Measurements from ENCODE around the gene RAPGEF4. TPM values are rescaled to one million over a fixed set of nuclear protein-coding genes. Genes with fewer than 3 reads are reported as not detected.

The RAPGEF4 gene
- total RNA-seq, 2 experiments from 2014 or later, result 0.85 to 1.3 TPM

GRCh38 chr2:172765662-172766061 lies 30.0 kb downstream of the RAPGEF4 start:
- peaks cover 2% of the 10 kb centered on the region for H3K36me3 Mint-ChIP-seq (ENCODE audit: low read depth)
- CTCF ChIA-PET, result no interaction called here
- POLR2A ChIA-PET, result no interaction called here
- DNase-seq, result no peak
- peaks cover 6% of the 10 kb centered on the region for H3K9me3 Mint-ChIP-seq
- H3K4me1 Mint-ChIP-seq (ENCODE audit: low read depth), result no peaks in the 10 kb centered on the region
- H3K27ac Mint-ChIP-seq, result no peak overlapping the region
- peaks cover 1% of the 10 kb centered on the region for H3K27me3 Mint-ChIP-seq
- intact Hi-C loops (cut with micrococcal nuclease), result no loop called here
- TF ChIP-seq CTCF (IDR thresholded peaks at IDR 0.05), result no peak
- no peak for ATAC-seq
- no peak overlapping the region for H3K4me3 Mint-ChIP-seq

- CTCF ChIA-PET, result no interaction called here
- no peak overlapping the region for H3K4me3 Mint-ChIP-seq
- H3K27me3 Mint-ChIP-seq, result peaks cover 1% of the 10 kb centered on the region
- no peak overlapping the region for H3K27ac Mint-ChIP-seq
- H3K36me3 Mint-ChIP-seq (ENCODE audit: low read depth), result no peaks in the 10 kb centered on the region
- no peaks in the 10 kb centered on the region for H3K9me3 Mint-ChIP-seq
- DNase-seq (no peak), ATAC-seq (no peak)
- no peak for TF ChIP-seq CTCF (IDR thresholded peaks at IDR 0.05)
- no peaks in the 10 kb centered on the region for H3K4me1 Mint-ChIP-seq (ENCODE audit: low read depth)
- intact Hi-C loops (cut with micrococcal nuclease), result no loop called here
- POLR2A ChIA-PET, result interaction anchor here (0.7 kb wide), 1 partner anchor 225 kb away, joined by 3 read pairs; no protein-coding TSS in a partner anchor
These were observed 32.8 kb downstream of the RAPGEF4 start for GRCh38 chr2:172768401-172768800.

GRCh38 chr2:172769879-172770278 lies 34.2 kb downstream of the RAPGEF4 start:
- ChIA-PET CTCF (no interaction called here), POLR2A (no interaction called here)
- intact Hi-C loops (cut with micrococcal nuclease), result no loop called here
- TF ChIP-seq CTCF (IDR thresholded peaks at IDR 0.05), result no peak
- H3K9me3 Mint-ChIP-seq, result no peaks in the 10 kb centered on the region
- H3K27me3 Mint-ChIP-seq, result peaks cover 6% of the 10 kb centered on the region
- no peak overlapping the region for H3K4me3 Mint-ChIP-seq
- ATAC-seq, result no peak
- DNase-seq, result no peak
- no peaks in the 10 kb centered on the region for H3K36me3 Mint-ChIP-seq (ENCODE audit: low read depth)
- H3K27ac Mint-ChIP-seq, result no peak overlapping the region
- no peaks in the 10 kb centered on the region for H3K4me1 Mint-ChIP-seq (ENCODE audit: low read depth)

GRCh38 chr2:172770887-172771286 lies 35.2 kb downstream of the RAPGEF4 start:
- ATAC-seq, result no peak
- Mint-ChIP-seq H3K27ac (no peak overlapping the region), H3K9me3 (no peaks in the 10 kb centered on the region), H3K27me3 (peaks cover 6% of the 10 kb centered on the region), H3K36me3 (ENCODE audit: low read depth) (no peaks in the 10 kb centered on the region), H3K4me3 (no peak overlapping the region), H3K4me1 (ENCODE audit: low read depth) (no peaks in the 10 kb centered on the region)
- no peak for TF ChIP-seq CTCF (IDR thresholded peaks at IDR 0.05)
- POLR2A ChIA-PET, result no interaction called here
- CTCF ChIA-PET, result interaction anchor here (0.9 kb wide), 1 partner anchor 161 kb away, joined by 3 read pairs; no protein-coding TSS in a partner anchor
- intact Hi-C loops (cut with micrococcal nuclease), result no loop called here
- DNase-seq, result no peak

GRCh38 chr2:172772633-172773032 lies 37.0 kb downstream of the RAPGEF4 start:
- ATAC-seq (no peak), DNase-seq (no peak)
- TF ChIP-seq CTCF (IDR thresholded peaks at IDR 0.05), result no peak
- Mint-ChIP-seq H3K4me1 (ENCODE audit: low read depth) (no peaks in the 10 kb centered on the region), H3K36me3 (ENCODE audit: low read depth) (no peaks in the 10 kb centered on the region), H3K4me3 (no peak overlapping the region), H3K9me3 (no peaks in the 10 kb centered on the region), H3K27ac (no peak overlapping the region), H3K27me3 (peaks cover 6% of the 10 kb centered on the region)
- intact Hi-C loops (cut with micrococcal nuclease), result no loop called here
- ChIA-PET CTCF (no interaction called here), POLR2A (no interaction called here)

All from activated CD8-positive, alpha-beta T cell treated with anti-CD3 and anti-CD28 coated beads for 36 hours (primary cell).